ENCODE results near the gene KRCC1.

Gene KRCC1

GRCh38 chr2:88092773-88093172 is 37.2 kb upstream of the KRCC1 start:
- Histone ChIP-seq H3K36me3 (ENCODE audit: insufficient read depth, low read length) (no peaks in the 10 kb centered on the region), H3K9ac (ENCODE audit: insufficient read length) (no peak overlapping the region), H3K4me3 (no peak overlapping the region), H3K27ac (no peak overlapping the region), H3K9me3 (ENCODE audit: low read depth, low read length) (no peaks in the 10 kb centered on the region)
- no peak for DNase-seq (ENCODE audit: low read depth, low spot score)
- no peak for TF ChIP-seq POLR2AphosphoS5 (IDR thresholded peaks at IDR 0.05; ENCODE audit: borderline replicate concordance, low read depth, low read length)
- TF ChIP-seq EZH2 (IDR thresholded peaks at IDR 0.05): no peak
- no peak for TF ChIP-seq FOXP2 (optimal IDR thresholded peaks at IDR 0.05; ENCODE audit: control extremely low read depth, extremely low read length, insufficient read depth)

GRCh38 chr2:88091943-88092342 is 36.4 kb upstream of the KRCC1 start:
- Histone ChIP-seq H3K9ac (ENCODE audit: insufficient read length) (no peak overlapping the region), H3K27ac (no peak overlapping the region), H3K4me3 (no peak overlapping the region), H3K36me3 (ENCODE audit: insufficient read depth, low read length) (no peaks in the 10 kb centered on the region), H3K9me3 (ENCODE audit: low read depth, low read length) (no peaks in the 10 kb centered on the region)
- DNase-seq (ENCODE audit: low read depth, low spot score): no peak
- TF ChIP-seq FOXP2 (optimal IDR thresholded peaks at IDR 0.05; ENCODE audit: control extremely low read depth, extremely low read length, insufficient read depth) (no peak), POLR2AphosphoS5 (IDR thresholded peaks at IDR 0.05; ENCODE audit: borderline replicate concordance, low read depth, low read length) (no peak), EZH2 (IDR thresholded peaks at IDR 0.05) (no peak)

- DNase-seq (ENCODE audit: low read depth, low spot score): no peak
- Histone ChIP-seq H3K36me3 (ENCODE audit: insufficient read depth, low read length) (no peaks in the 10 kb centered on the region), H3K27ac (no peak overlapping the region), H3K9ac (ENCODE audit: insufficient read length) (no peak overlapping the region), H3K4me3 (no peak overlapping the region), H3K9me3 (ENCODE audit: low read depth, low read length) (no peaks in the 10 kb centered on the region)
- no peak for TF ChIP-seq EZH2 (IDR thresholded peaks at IDR 0.05)
- no peak for TF ChIP-seq FOXP2 (optimal IDR thresholded peaks at IDR 0.05; ENCODE audit: control extremely low read depth, extremely low read length, insufficient read depth)
- TF ChIP-seq POLR2AphosphoS5 (IDR thresholded peaks at IDR 0.05; ENCODE audit: borderline replicate concordance, low read depth, low read length): no peak
Observed at GRCh38 chr2:88090446-88091283, 35.1 kb upstream of the KRCC1 start.

- Histone ChIP-seq H3K36me3 (ENCODE audit: insufficient read depth, low read length) (no peaks in the 10 kb centered on the region), H3K27ac (no peak overlapping the region), H3K9me3 (ENCODE audit: low read depth, low read length) (no peaks in the 10 kb centered on the region), H3K4me3 (no peak overlapping the region), H3K9ac (ENCODE audit: insufficient read length) (no peak overlapping the region)
- DNase-seq (ENCODE audit: low read depth, low spot score): no peak
- no peak for TF ChIP-seq EZH2 (IDR thresholded peaks at IDR 0.05)
- no peak for TF ChIP-seq POLR2AphosphoS5 (IDR thresholded peaks at IDR 0.05; ENCODE audit: borderline replicate concordance, low read depth, low read length)
- TF ChIP-seq FOXP2 (optimal IDR thresholded peaks at IDR 0.05; ENCODE audit: control extremely low read depth, extremely low read length, insufficient read depth): no peak
Observed at GRCh38 chr2:88088999-88089398, 33.4 kb upstream of the KRCC1 start.

GRCh38 chr2:88087763-88088162 is 32.2 kb upstream of the KRCC1 start:
- TF ChIP-seq EZH2 (IDR thresholded peaks at IDR 0.05): no peak
- no peak for TF ChIP-seq FOXP2 (optimal IDR thresholded peaks at IDR 0.05; ENCODE audit: control extremely low read depth, extremely low read length, insufficient read depth)
- TF ChIP-seq POLR2AphosphoS5 (IDR thresholded peaks at IDR 0.05; ENCODE audit: borderline replicate concordance, low read depth, low read length): no peak
- DNase-seq (ENCODE audit: low read depth, low spot score): no peak
- H3K9me3 ChIP-seq (ENCODE audit: low read depth, low read length): no peaks in the 10 kb centered on the region
- H3K27ac ChIP-seq: no peak overlapping the region
- no peak overlapping the region for H3K9ac ChIP-seq (ENCODE audit: insufficient read length)
- no peaks in the 10 kb centered on the region for H3K36me3 ChIP-seq (ENCODE audit: insufficient read depth, low read length)
- no peak overlapping the region for H3K4me3 ChIP-seq

- no peak overlapping the region for H3K4me3 ChIP-seq
- TF ChIP-seq FOXP2 (optimal IDR thresholded peaks at IDR 0.05; ENCODE audit: control extremely low read depth, extremely low read length, insufficient read depth) (no peak), POLR2AphosphoS5 (IDR thresholded peaks at IDR 0.05; ENCODE audit: borderline replicate concordance, low read depth, low read length) (no peak), EZH2 (IDR thresholded peaks at IDR 0.05) (no peak)
- no peak overlapping the region for H3K27ac ChIP-seq
- DNase-seq (ENCODE audit: low read depth, low spot score): no peak
- no peaks in the 10 kb centered on the region for H3K9me3 ChIP-seq (ENCODE audit: low read depth, low read length)
- no peaks in the 10 kb centered on the region for H3K36me3 ChIP-seq (ENCODE audit: insufficient read depth, low read length)
- no peak overlapping the region for H3K9ac ChIP-seq (ENCODE audit: insufficient read length)
Observed at GRCh38 chr2:88087073-88087472, 31.5 kb upstream of the KRCC1 start.

- no peak for DNase-seq (ENCODE audit: low read depth, low spot score)
- H3K36me3 ChIP-seq (ENCODE audit: insufficient read depth, low read length): no peaks in the 10 kb centered on the region
- H3K9me3 ChIP-seq (ENCODE audit: low read depth, low read length): no peaks in the 10 kb centered on the region
- TF ChIP-seq FOXP2 (optimal IDR thresholded peaks at IDR 0.05; ENCODE audit: control extremely low read depth, extremely low read length, insufficient read depth): no peak
- TF ChIP-seq POLR2AphosphoS5 (IDR thresholded peaks at IDR 0.05; ENCODE audit: borderline replicate concordance, low read depth, low read length): no peak
- no peak for TF ChIP-seq EZH2 (IDR thresholded peaks at IDR 0.05)
- H3K4me3 ChIP-seq: no peak overlapping the region
- H3K27ac ChIP-seq: no peak overlapping the region
- H3K9ac ChIP-seq (ENCODE audit: insufficient read length): no peak overlapping the region
Observed at GRCh38 chr2:88086401-88086800, 30.8 kb upstream of the KRCC1 start.

- Histone ChIP-seq H3K9ac (ENCODE audit: insufficient read length) (no peak overlapping the region), H3K36me3 (ENCODE audit: insufficient read depth, low read length) (no peaks in the 10 kb centered on the region), H3K4me3 (no peak overlapping the region), H3K9me3 (ENCODE audit: low read depth, low read length) (no peaks in the 10 kb centered on the region), H3K27ac (no peak overlapping the region)
- DNase-seq (ENCODE audit: low read depth, low spot score): no peak
- TF ChIP-seq EZH2 (IDR thresholded peaks at IDR 0.05) (no peak), FOXP2 (optimal IDR thresholded peaks at IDR 0.05; ENCODE audit: control extremely low read depth, extremely low read length, insufficient read depth) (no peak), POLR2AphosphoS5 (IDR thresholded peaks at IDR 0.05; ENCODE audit: borderline replicate concordance, low read depth, low read length) (no peak)
Observed at GRCh38 chr2:88085602-88086001, 30.0 kb upstream of the KRCC1 start.

Data from SK-N-MC (cell line).